Neuronal stem cell (in vitro differentiated cells): ENCODE data around the gene PSTPIP1.

ENCODE experiments used
- DNase-seq: peaks from one replicate; pipeline ENCODE4 v3.0.0-alpha.2; 2013; ENCODE audit warnings: low spot score
- H2AFZ ChIP-seq: one replicate; pipeline ENCODE4 v1.6.1; 2013; ENCODE audit warnings: mild to moderate bottlenecking, low read length, inconsistent platforms
- H2AK5ac ChIP-seq: 2 replicates; pipeline ENCODE4 v1.6.1; 2013; ENCODE audit warnings: low read depth, mild to moderate bottlenecking, inconsistent platforms, low read length, moderate library complexity, mixed read lengths
- H2BK120ac ChIP-seq: 2 replicates; pipeline ENCODE4 v1.6.1; 2013; ENCODE audit warnings: low read depth, mild to moderate bottlenecking, inconsistent platforms, low read length, moderate library complexity, mixed read lengths
- H2BK12ac ChIP-seq: one replicate; pipeline ENCODE4 v1.6.1; 2013; ENCODE audit warnings: low read length, inconsistent platforms
- H2BK15ac ChIP-seq: 2 replicates; pipeline ENCODE4 v1.6.1; 2013; ENCODE audit warnings: mild to moderate bottlenecking, low read length, inconsistent platforms, mixed read lengths
- H2BK5ac ChIP-seq: one replicate; pipeline ENCODE4 v1.6.1; 2013; ENCODE audit warnings: inconsistent platforms, mild to moderate bottlenecking, low read length, moderate library complexity
- H3K14ac ChIP-seq: one replicate; pipeline ENCODE4 v1.6.1; 2013; ENCODE audit warnings: low read length, inconsistent platforms
- H3K18ac ChIP-seq: 2 replicates; pipeline ENCODE4 v1.6.1; 2013; ENCODE audit warnings: low read length, inconsistent platforms
- H3K23ac ChIP-seq: 2 replicates; pipeline ENCODE4 v1.6.1; 2013; ENCODE audit warnings: low read depth, mild to moderate bottlenecking, mixed read lengths, low read length, inconsistent platforms; ENCODE audit not compliant: poor library complexity
- H3K27ac ChIP-seq: replicated peaks from 3 replicates; pipeline ENCODE4 v1.5.1; 2013; ENCODE audit warnings: low read length, inconsistent platforms
- H3K27me3 ChIP-seq, 3 experiments: 2 replicates each; pipeline ENCODE4 v1.6.1; 2013; ENCODE audit warnings: low read length in 3 of 3, mild to moderate bottlenecking in 2 of 3, inconsistent platforms in 1 of 3, low read depth in 1 of 3, mixed read lengths in 1 of 3, moderate library complexity in 1 of 3; ENCODE audit not compliant: control insufficient read depth in 3 of 3, insufficient read depth in 3 of 3
- H3K36me3 ChIP-seq, 2 donors: replicated peaks in 1 of 2; 2 replicates each; pipeline ENCODE4 v1.6.1; 2013; ENCODE audit warnings: low read length in 2 of 2; ENCODE audit not compliant: control insufficient read depth in 2 of 2, insufficient read depth in 2 of 2
- H3K4ac ChIP-seq: 2 replicates; pipeline ENCODE4 v1.6.1; 2013; ENCODE audit warnings: inconsistent platforms, mild to moderate bottlenecking, low read length, moderate library complexity
- H3K4me1 ChIP-seq, 2 donors: 1 replicate in 1 of 2; 2 replicates in 1 of 2; pipeline ENCODE4 v1.6.1; 2013; ENCODE audit warnings: low read length in 2 of 2, low read depth in 1 of 2; ENCODE audit not compliant: control insufficient read depth in 2 of 2, insufficient read depth in 1 of 2
- H3K4me2 ChIP-seq: one replicate; pipeline ENCODE4 v1.6.1; 2013; ENCODE audit warnings: mild to moderate bottlenecking, low read length, inconsistent platforms; ENCODE audit not compliant: insufficient read depth, poor library complexity, severe bottlenecking
- H3K4me3 ChIP-seq, 2 donors: 2 replicates each; pipeline ENCODE4 v1.5.1; 2013; ENCODE audit warnings: low read length in 2 of 2, mild to moderate bottlenecking in 2 of 2, inconsistent platforms in 1 of 2, moderate library complexity in 1 of 2
- H3K79me1 ChIP-seq: one replicate; pipeline ENCODE4 v1.6.1; 2013; ENCODE audit warnings: low read depth, mild to moderate bottlenecking, inconsistent platforms, low read length, moderate library complexity
- H3K9ac ChIP-seq: one replicate; pipeline ENCODE4 v1.6.1; 2013; ENCODE audit warnings: mild to moderate bottlenecking, low read depth, low read length, inconsistent platforms; ENCODE audit not compliant: poor library complexity
- H3K9me3 ChIP-seq, 2 donors: replicated peaks in 1 of 2; 2 replicates each; pipeline versions ENCODE3 to v1.6.1; 2013; ENCODE audit warnings: low read length in 2 of 2, mild to moderate bottlenecking in 2 of 2, inconsistent platforms in 1 of 2, low read depth in 1 of 2, mixed read lengths in 1 of 2, moderate library complexity in 1 of 2; ENCODE audit not compliant: control insufficient read depth in 2 of 2, insufficient read depth in 1 of 2
- H4K8ac ChIP-seq: one replicate; pipeline ENCODE4 v1.6.1; 2013; ENCODE audit warnings: low read depth, mild to moderate bottlenecking, inconsistent platforms, low read length, moderate library complexity
- H4K91ac ChIP-seq: one replicate; pipeline ENCODE4 v1.6.1; 2013; ENCODE audit warnings: low read length, low read depth, mild to moderate bottlenecking, inconsistent platforms; ENCODE audit not compliant: poor library complexity
- WGBS, 2 donors: extraction: QIAGEN DNeasy Blood & Tissue Kit; methylation state at CpG; one replicate each; pipeline ENCODE4 v1.1.7; 2013; ENCODE audit warnings: missing lambda C conversion rate in 2 of 2, mixed read lengths in 1 of 2; ENCODE audit not compliant: insufficient read length in 2 of 2, insufficient replicate concordance in 1 of 2; ENCODE audit errors: extremely low coverage in 2 of 2; 5-methylcytosine and 5-hydroxymethylcytosine counted together

The PSTPIP1 gene

DNA sequence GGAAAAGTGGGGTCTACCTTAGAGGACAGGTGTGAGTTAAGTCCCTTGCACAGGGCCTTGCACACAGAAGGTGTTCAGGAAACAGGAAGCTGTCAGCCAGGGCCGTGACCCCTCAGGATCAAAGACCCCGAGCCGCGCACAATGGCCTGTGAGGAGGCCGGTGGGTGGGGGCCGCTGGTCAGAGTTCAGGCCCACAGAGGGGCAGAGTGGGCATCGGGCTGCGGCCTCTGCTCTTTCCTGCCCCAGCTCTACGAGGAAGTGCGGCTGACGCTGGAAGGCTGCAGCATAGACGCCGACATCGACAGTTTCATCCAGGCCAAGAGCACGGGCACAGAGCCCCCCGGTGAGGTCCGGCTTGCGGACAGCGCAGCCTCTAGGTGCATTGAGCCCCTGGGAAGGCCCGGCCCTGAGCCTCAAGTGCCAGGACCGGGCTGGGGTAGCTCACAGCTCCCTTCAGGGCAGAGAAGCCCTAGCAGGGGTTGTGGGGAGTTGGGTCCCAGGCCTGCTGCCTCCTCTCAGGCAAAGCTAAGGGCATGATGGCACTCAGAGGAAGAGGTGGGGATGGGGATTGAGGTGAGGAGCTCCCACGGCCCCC, 37.2 kb downstream of the PSTPIP1 start:
- WGBS, 2 donors: no CpG with 5 or more reads among the region's 22 CpGs
- no peak for DNase-seq
- no peak overlapping the region for H4K91ac ChIP-seq

DNA sequence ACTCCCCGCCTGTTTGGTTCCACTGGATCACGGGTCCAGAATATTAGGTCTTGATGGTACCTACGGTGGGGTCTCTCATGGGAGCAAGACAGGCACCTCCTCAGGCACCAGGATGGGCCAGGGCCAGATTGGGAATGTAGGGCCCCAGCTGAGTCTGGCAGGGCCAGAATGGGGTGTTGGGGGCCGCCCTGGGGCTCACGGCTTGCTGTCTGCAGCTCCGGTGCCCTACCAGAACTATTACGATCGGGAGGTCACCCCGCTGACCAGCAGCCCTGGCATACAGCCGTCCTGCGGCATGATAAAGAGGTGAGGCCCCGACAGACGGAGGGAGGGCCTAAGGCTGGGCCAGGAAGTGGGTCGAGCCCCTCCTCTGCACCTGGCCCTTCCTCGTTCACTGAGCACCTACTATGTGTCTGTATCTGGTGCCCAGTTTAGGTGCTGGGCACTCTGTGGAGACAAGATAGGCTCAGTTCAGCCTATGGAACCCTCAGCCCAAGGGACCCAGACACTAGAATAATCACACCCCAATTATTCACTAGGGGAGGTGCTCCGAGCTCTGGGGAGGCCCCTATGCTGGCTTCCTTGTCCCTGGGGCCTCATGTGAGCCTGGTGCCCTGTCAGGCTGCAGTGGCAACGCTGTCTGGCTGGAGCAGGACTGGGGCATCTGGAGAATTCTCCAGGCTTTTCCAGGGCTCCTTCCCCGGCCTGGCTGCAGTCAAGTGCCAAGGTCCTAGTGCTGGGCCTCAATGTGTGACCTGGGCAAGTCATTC, 37.9 kb downstream of the PSTPIP1 start:
- H2BK120ac ChIP-seq: no peak overlapping the region
- peak overlapping the region; percentile 38 for H4K91ac ChIP-seq
- no peak overlapping the region for H3K4me2 ChIP-seq
- H2BK5ac ChIP-seq: peak overlapping the region; percentile 32
- H3K9me3 ChIP-seq: no peaks in the 10 kb centered on the region
- H3K4me3 ChIP-seq: no peak overlapping the region
- peak overlapping the region; percentile 59 for H2BK15ac ChIP-seq
- H2BK12ac ChIP-seq: no peak overlapping the region
- no peak overlapping the region for H3K27ac ChIP-seq
- peaks cover 7% of the 10 kb centered on the region for H3K79me1 ChIP-seq
- peak overlapping the region; percentile 65 for H3K18ac ChIP-seq
- peaks cover 21 to 33% of the 10 kb centered on the region in 2 donors for H3K4me1 ChIP-seq
- H2AFZ ChIP-seq: no peak overlapping the region
- H3K36me3 ChIP-seq: peaks cover 12 to 26% of the 10 kb centered on the region in 2 donors
- H3K9ac ChIP-seq: peak overlapping the region; percentile 51
- H3K4ac ChIP-seq: no peak overlapping the region
- H4K8ac ChIP-seq: no peak overlapping the region
- no peak overlapping the region for H3K14ac ChIP-seq
- H2AK5ac ChIP-seq: no peak overlapping the region
- H3K27me3 ChIP-seq: peaks cover 0 to 4% (median 0%) of the 10 kb centered on the region in 3 experiments
- DNase-seq: no peak
- peak overlapping the region; percentile 25 for H3K23ac ChIP-seq
- no CpG with 5 or more reads among the region's 18 CpGs for WGBS, 2 donors

More for the DNA sequence above, 37.2 kb downstream of the PSTPIP1 start:
- no peak overlapping the region for H2AFZ ChIP-seq
- peak overlapping the region; percentile 32 for H2BK5ac ChIP-seq
- no peak overlapping the region for H3K9ac ChIP-seq
- H3K27me3 ChIP-seq: peaks cover 0 to 5% (median 4%) of the 10 kb centered on the region in 3 experiments
- H3K4me3 ChIP-seq: no peak overlapping the region
- H4K8ac ChIP-seq: no peak overlapping the region
- no peak overlapping the region for H3K27ac ChIP-seq
- H3K79me1 ChIP-seq: peaks cover 3% of the 10 kb centered on the region
- peak overlapping the region; percentile 64 for H2BK120ac ChIP-seq
- H3K4me1 ChIP-seq: peaks cover 24 to 38% of the 10 kb centered on the region in 2 donors
- H3K23ac ChIP-seq: no peak overlapping the region
- H2BK15ac ChIP-seq: peak overlapping the region; percentile 59
- H3K9me3 ChIP-seq: no peaks in the 10 kb centered on the region
- no peak overlapping the region for H3K4ac ChIP-seq
- peak overlapping the region; percentile 65 for H3K18ac ChIP-seq
- H2AK5ac ChIP-seq: peak overlapping the region; percentile 41
- no peak overlapping the region for H3K4me2 ChIP-seq
- H3K36me3 ChIP-seq: peaks cover 11 to 20% of the 10 kb centered on the region in 2 donors
- H2BK12ac ChIP-seq: no peak overlapping the region
- no peak overlapping the region for H3K14ac ChIP-seq

DNA sequence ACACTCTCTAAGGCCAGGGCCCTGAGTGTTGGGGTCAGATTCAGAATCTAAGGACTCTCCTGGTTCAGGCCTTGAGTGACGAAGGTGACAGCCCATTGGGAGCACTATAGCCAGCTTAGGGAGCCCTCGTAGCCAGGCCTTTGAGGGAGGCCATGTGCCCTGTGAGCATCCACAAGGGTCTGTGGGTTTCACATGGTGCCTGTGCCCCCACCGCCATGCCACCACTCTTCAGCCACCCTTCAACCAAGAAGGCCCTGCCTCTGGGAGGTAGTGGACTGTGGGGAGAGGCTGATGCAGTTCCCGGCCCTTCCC, 38.4 kb downstream of the PSTPIP1 start:
- Histone ChIP-seq H3K4me3 (no peak overlapping the region), H2BK12ac (no peak overlapping the region), H3K4me2 (no peak overlapping the region), H2BK120ac (no peak overlapping the region), H3K4me1 (peaks cover 21 to 31% of the 10 kb centered on the region in 2 donors), H3K36me3 (peaks cover 12 to 26% of the 10 kb centered on the region in 2 donors), H4K91ac (peak overlapping the region; percentile 34), H2BK5ac (no peak overlapping the region), H3K18ac (no peak overlapping the region), H4K8ac (no peak overlapping the region), H2AFZ (no peak overlapping the region), H3K27ac (no peak overlapping the region), H3K9me3 (no peaks in the 10 kb centered on the region), H2AK5ac (peak overlapping the region; percentile 41), H3K9ac (no peak overlapping the region), H3K27me3 (peaks cover 0 to 3% (median 0%) of the 10 kb centered on the region in 3 experiments), H2BK15ac (no peak overlapping the region), H3K79me1 (peaks cover 9% of the 10 kb centered on the region), H3K4ac (no peak overlapping the region), H3K23ac (no peak overlapping the region), H3K14ac (no peak overlapping the region)
- DNase-seq: no peak
- WGBS, 2 donors: no CpG with 5 or more reads among the region's 4 CpGs
